GM19372 (cell line): ENCODE data around the gene RYK.
"Not testable (repeated sequence)": the region's sequence is repeated elsewhere in the genome, so short reads cannot be mapped to it uniquely, and the experiment has no call there.

Experiments used
- ATAC-seq: cut with Tn5 transposase; IDR thresholded peaks from one replicate; pipeline ENCODE4 v1.9.1; 2021; ENCODE audit warnings: mild to moderate bottlenecking, low read depth, moderate library complexity; ENCODE audit not compliant: unreplicated experiment

RYK gene

GRCh38 chr3:134250717-134251220 is at the start of gene RYK:
Gene RYK, minus strand, starts transcription at chr3:134250859. Its CDS starts 205 bp downstream, at chr3:134250654.
- ATAC-seq = peak; percentile 83

- no peak for ATAC-seq
Measured at GRCh38 chr3:134299888-134300206, 49.2 kb upstream of the RYK start.

GRCh38 chr3:134299185-134299887 is 48.7 kb upstream of the RYK start:
- no peak for ATAC-seq

- no peak for ATAC-seq
Measured at GRCh38 chr3:134298249-134298648, 47.6 kb upstream of the RYK start.

- ATAC-seq = no peak
Measured at GRCh38 chr3:134296616-134297015, 46.0 kb upstream of the RYK start.

- ATAC-seq = no peak
Measured at GRCh38 chr3:134295930-134296329, 45.3 kb upstream of the RYK start.

GRCh38 chr3:134294302-134295280 is 43.9 kb upstream of the RYK start:
- ATAC-seq = peak; percentile 100

GRCh38 chr3:134291319-134292254 is 40.9 kb upstream of the RYK start:
- no peak for ATAC-seq

- no peak for ATAC-seq
Measured at GRCh38 chr3:134287512-134287911, 36.9 kb upstream of the RYK start.

- no peak for ATAC-seq
Measured at GRCh38 chr3:134284438-134284837, 33.8 kb upstream of the RYK start.

GRCh38 chr3:134282659-134283047 is 32.0 kb upstream of the RYK start:
- ATAC-seq = no peak

- no peak for ATAC-seq
Measured at GRCh38 chr3:134281912-134282658, 31.4 kb upstream of the RYK start.

GRCh38 chr3:134279466-134279865 is 28.8 kb upstream of the RYK start:
- no peak for ATAC-seq

- ATAC-seq = no peak
Measured at GRCh38 chr3:134277066-134277660, 26.5 kb upstream of the RYK start.

- ATAC-seq = no peak
Measured at GRCh38 chr3:134276086-134276485, 25.4 kb upstream of the RYK start.

- not testable (repeated sequence) for ATAC-seq
Measured at GRCh38 chr3:134275110-134275509, 24.5 kb upstream of the RYK start.

- ATAC-seq = no peak
Measured at GRCh38 chr3:134274571-134274970, 23.9 kb upstream of the RYK start.

GRCh38 chr3:134267996-134268395 is 17.3 kb upstream of the RYK start:
- ATAC-seq = no peak

- ATAC-seq = no peak
Measured at GRCh38 chr3:134260987-134261386, 10.3 kb upstream of the RYK start.
